Kidney (tissue), 14 donors: ENCODE measurements around the gene GCNT2. TPM values are rescaled to one million over a fixed set of nuclear protein-coding genes. Genes with fewer than 3 reads are reported as not detected.
A peak's percentile ranks its signal among the peaks of the same experiment; 100 is the strongest.

Experiments used
- DNase-seq, 5 donors: peaks; one replicate each; pipeline ENCODE4 v3.0.0-alpha.2; 2013 to 2020
- FAIRE-seq: peaks from 2 replicates; lab custom pipeline; 2012; peaks lifted over from hg19 to GRCh38; lab: Jason Lieb, UNC
- H3K27ac ChIP-seq, 2 donors: one replicate each; pipeline ENCODE4 v1.7.0; 2013; ENCODE audit warnings: low read depth in 2 of 2, low read length in 2 of 2, inconsistent platforms in 1 of 2
- H3K27me3 ChIP-seq: one replicate; pipeline ENCODE4 v1.7.1; 2013; ENCODE audit warnings: low read length, inconsistent platforms; ENCODE audit not compliant: control insufficient read depth, insufficient read depth
- H3K36me3 ChIP-seq, 3 donors: one replicate each; pipeline versions ENCODE4 v1.7.0 to v1.7.1; 2013; ENCODE audit warnings: low read length in 3 of 3, control low read depth in 1 of 3, inconsistent platforms in 1 of 3; ENCODE audit not compliant: insufficient read depth in 3 of 3, control insufficient read depth in 2 of 3
- H3K4me1 ChIP-seq, 3 donors: one replicate each; pipeline versions ENCODE4 v1.7.0 to v1.7.1; 2013; ENCODE audit warnings: low read length in 3 of 3, inconsistent platforms in 1 of 3, low read depth in 1 of 3; ENCODE audit not compliant: control insufficient read depth in 2 of 3, insufficient read depth in 2 of 3
- H3K4me3 ChIP-seq, 3 donors: one replicate each; pipeline versions ENCODE4 v1.7.0 to v1.8.1; 2013; ENCODE audit warnings: low read length in 3 of 3, control low read depth in 1 of 3, inconsistent platforms in 1 of 3
- H3K9ac ChIP-seq, 3 donors: one replicate each; pipeline versions ENCODE4 v1.7.0 to v1.7.1; 2013; ENCODE audit warnings: low read length in 3 of 3, control low read depth in 1 of 3, inconsistent platforms in 1 of 3
- H3K9me3 ChIP-seq, 3 donors: one replicate each; pipeline versions ENCODE4 v1.7.0 to v1.7.1; 2013; ENCODE audit warnings: low read length in 3 of 3, control low read depth in 1 of 3, inconsistent platforms in 1 of 3; ENCODE audit not compliant: control insufficient read depth in 2 of 3, insufficient read depth in 1 of 3
- intact Hi-C: fragments of 100-400 bp; cut with DNase I; formaldehyde crosslinking; loops from one replicate; pipeline ENCODE4 v1.11.1; 2022
- polyA plus RNA-seq: library from polyadenylated mRNA; stranded (reverse); fragments of 350-450 nt; fragmentation: Illumina TruSeq; extraction: RNeasy Lipid Tissue Mini Kit (QIAGEN cat#74804); gene quantifications from one replicate; pipeline ENCODE4 v1.2.3, GENCODE V29; 2014; ENCODE audit warnings: low read depth, low replicate concordance; ENCODE audit not compliant: insufficient read depth
- total RNA-seq: library from RNA; stranded (reverse); fragmentation: NEBNext Ultra II Directional; extraction: Animal tissue kit (Norgen Biotek cat#: 25700); gene quantifications from one replicate; pipeline ENCODE4 v1.2.1, GENCODE V29; 2021
- TF ChIP-seq, protein P1 (sequence below): IDR thresholded peaks from 3 replicates; pipeline ENCODE4 v1.5.1; 2012; ENCODE audit warnings: mild to moderate bottlenecking, moderate library complexity, borderline replicate concordance; ENCODE audit not compliant: insufficient read depth; ENCODE audit errors: extremely low read depth
- donor health status: control.
- donor health status: control.
- donor health status: control.
- donor health status: control.
- donor health status: control.
- donor health status: DM: yes; HTN: yes; CAD: no.
- donor health status: Normal renal cell carcinoma (clear cell type).

The GCNT2 gene
- total and polyA plus RNA-seq, 2 donors from 2014 or later: 10.5 to 12.5 TPM

- Histone ChIP-seq H3K27me3 (no peaks in the 10 kb centered on the region), H3K27ac (peak overlapping the region; percentile 27 to 45), H3K36me3 (no peaks in the 10 kb centered on the region), H3K9me3 (no peaks in the 10 kb centered on the region), H3K4me3 (peak overlapping the region; percentile 18 to 67 (median 40)), H3K9ac (peak overlapping the region in 1 of 3 donors; percentile 61), H3K4me1 (peaks cover 0 to 16% (median 8%) of the 10 kb centered on the region in 3 donors)
- FAIRE-seq: no peak
- intact Hi-C loops: no loop called here
- TF ChIP-seq, protein P1, sequence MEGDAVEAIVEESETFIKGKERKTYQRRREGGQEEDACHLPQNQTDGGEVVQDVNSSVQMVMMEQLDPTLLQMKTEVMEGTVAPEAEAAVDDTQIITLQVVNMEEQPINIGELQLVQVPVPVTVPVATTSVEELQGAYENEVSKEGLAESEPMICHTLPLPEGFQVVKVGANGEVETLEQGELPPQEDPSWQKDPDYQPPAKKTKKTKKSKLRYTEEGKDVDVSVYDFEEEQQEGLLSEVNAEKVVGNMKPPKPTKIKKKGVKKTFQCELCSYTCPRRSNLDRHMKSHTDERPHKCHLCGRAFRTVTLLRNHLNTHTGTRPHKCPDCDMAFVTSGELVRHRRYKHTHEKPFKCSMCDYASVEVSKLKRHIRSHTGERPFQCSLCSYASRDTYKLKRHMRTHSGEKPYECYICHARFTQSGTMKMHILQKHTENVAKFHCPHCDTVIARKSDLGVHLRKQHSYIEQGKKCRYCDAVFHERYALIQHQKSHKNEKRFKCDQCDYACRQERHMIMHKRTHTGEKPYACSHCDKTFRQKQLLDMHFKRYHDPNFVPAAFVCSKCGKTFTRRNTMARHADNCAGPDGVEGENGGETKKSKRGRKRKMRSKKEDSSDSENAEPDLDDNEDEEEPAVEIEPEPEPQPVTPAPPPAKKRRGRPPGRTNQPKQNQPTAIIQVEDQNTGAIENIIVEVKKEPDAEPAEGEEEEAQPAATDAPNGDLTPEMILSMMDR: no peak
- DNase-seq: peak; percentile 80 to 89 (median 82)
Observed at GRCh38 chr6:10555625-10556309, 34.6 kb downstream of the GCNT2 start.

GRCh38 chr6:10556589-10556988, 35.4 kb downstream of the GCNT2 start:
- Histone ChIP-seq H3K27me3 (no peaks in the 10 kb centered on the region), H3K4me3 (peak overlapping the region in 2 of 3 donors; percentile 40 to 67), H3K36me3 (no peaks in the 10 kb centered on the region), H3K27ac (no peak overlapping the region), H3K4me1 (peaks cover 0 to 16% (median 8%) of the 10 kb centered on the region in 3 donors), H3K9ac (peak overlapping the region in 1 of 3 donors; percentile 61), H3K9me3 (no peaks in the 10 kb centered on the region)
- no peak for DNase-seq
- FAIRE-seq: no peak
- TF ChIP-seq, protein P1: no peak
- intact Hi-C loops: no loop called here

DNA sequence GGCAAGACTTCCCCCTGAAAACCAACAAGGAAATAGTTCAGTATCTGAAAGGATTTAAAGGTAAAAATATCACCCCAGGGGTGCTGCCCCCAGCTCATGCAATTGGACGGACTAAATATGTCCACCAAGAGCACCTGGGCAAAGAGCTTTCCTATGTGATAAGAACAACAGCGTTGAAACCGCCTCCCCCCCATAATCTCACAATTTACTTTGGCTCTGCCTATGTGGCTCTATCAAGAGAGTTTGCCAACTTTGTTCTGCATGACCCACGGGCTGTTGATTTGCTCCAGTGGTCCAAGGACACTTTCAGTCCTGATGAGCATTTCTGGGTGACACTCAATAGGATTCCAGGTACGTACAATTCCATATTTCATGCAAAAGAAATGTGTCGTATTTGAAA, 35.8 kb downstream of the GCNT2 start:
- TF ChIP-seq, protein P1: no peak
- DNase-seq (no peak), FAIRE-seq (no peak)
- intact Hi-C loops: no loop called here
- Histone ChIP-seq H3K27ac (no peak overlapping the region), H3K9ac (no peak overlapping the region), H3K4me1 (peaks cover 0 to 17% (median 10%) of the 10 kb centered on the region in 3 donors), H3K36me3 (no peaks in the 10 kb centered on the region), H3K4me3 (peak overlapping the region in 1 of 3 donors; percentile 23), H3K9me3 (no peaks in the 10 kb centered on the region), H3K27me3 (no peaks in the 10 kb centered on the region)
